H1 (cell line): ENCODE data around the gene PPIL6. TPM values are rescaled to one million over a fixed set of nuclear protein-coding genes. Genes with fewer than 3 reads are reported as not detected.

Experiments used
- CTCF ChIA-PET: fragments of 300-600 bp; sonication (Branson Sonifier 250); formaldehyde crosslinking; loops from one replicate; lab custom pipeline; 2021; ENCODE audit not compliant: partially characterized antibody; lab: Charles Lee
- POLR2A ChIA-PET: fragments of 300-600 bp; sonication (Branson Sonifier 250); formaldehyde crosslinking; loops from one replicate; lab custom pipeline; 2021; ENCODE audit warnings: inconsistent platforms; ENCODE audit not compliant: partially characterized antibody; lab: Charles Lee
- DNase-seq, 2 experiments: peaks; one replicate each; pipeline versions ENCODE4 v3.0.0 to v3.0.0-alpha.2; 2010 to 2022; ENCODE audit warnings: low spot score in 2 of 2, low read depth in 1 of 2, mixed read lengths in 1 of 2
- FAIRE-seq: peaks from 2 replicates; lab custom pipeline; 2011; peaks lifted over from hg19 to GRCh38; lab: Jason Lieb, UNC
- H2AFZ ChIP-seq: 2 replicates; pipeline ENCODE4 v1.8.1; 2012; ENCODE audit warnings: low read length, inconsistent platforms
- H2AK5ac ChIP-seq: 2 replicates; pipeline ENCODE4 v1.6.1; 2013; ENCODE audit warnings: low read depth, low read length
- H2BK120ac ChIP-seq: replicated peaks from 2 replicates; pipeline ENCODE3; 2013; ENCODE audit warnings: low read depth, low read length, inconsistent platforms
- H2BK12ac ChIP-seq: 2 replicates; pipeline ENCODE4 v1.6.1; 2013; ENCODE audit warnings: low read depth, low read length
- H2BK15ac ChIP-seq: 2 replicates; pipeline ENCODE4 v1.6.1; 2013; ENCODE audit warnings: low read length
- H2BK20ac ChIP-seq: 2 replicates; pipeline ENCODE4 v1.6.1; 2013; ENCODE audit warnings: low read length
- H2BK5ac ChIP-seq: 2 replicates; pipeline ENCODE4 v1.6.1; 2013; ENCODE audit warnings: low read depth, low read length
- H3K14ac ChIP-seq: 2 replicates; pipeline ENCODE4 v1.6.1; 2013; ENCODE audit warnings: inconsistent platforms; ENCODE audit not compliant: insufficient read length
- H3K18ac ChIP-seq: 2 replicates; pipeline ENCODE4 v1.6.1; 2013; ENCODE audit warnings: low read length; ENCODE audit errors: extremely low read depth
- H3K23ac ChIP-seq: 2 replicates; pipeline ENCODE4 v1.6.1; 2013; ENCODE audit warnings: inconsistent platforms; ENCODE audit not compliant: insufficient read length
- H3K23me2 ChIP-seq: 2 replicates; pipeline ENCODE4 v1.6.1; 2013; ENCODE audit warnings: low read depth, low read length
- H3K27ac ChIP-seq: 2 replicates; pipeline ENCODE4 v1.6.1; 2011; ENCODE audit warnings: low read depth, low read length, inconsistent platforms
- H3K27me3 ChIP-seq, 4 experiments: replicated peaks in 1 of 4; 1 replicate in 1 of 4; 2 replicates in 3 of 4; pipeline versions ENCODE4 v1.6.1 to v1.8.1; 2011 to 2013; ENCODE audit warnings: low read length in 3 of 4, mild to moderate bottlenecking in 3 of 4, inconsistent platforms in 2 of 4, mixed read lengths in 2 of 4, moderate library complexity in 1 of 4; ENCODE audit not compliant: control insufficient read depth in 3 of 4, insufficient read depth in 3 of 4; ENCODE audit errors: extremely low read depth in 1 of 4
- H3K36me3 ChIP-seq, 4 experiments: 2 replicates each; pipeline versions ENCODE4 v1.6.1 to v1.8.1; 2011 to 2013; ENCODE audit warnings: mild to moderate bottlenecking in 4 of 4, low read length in 3 of 4, moderate library complexity in 2 of 4, control low read depth in 1 of 4, inconsistent platforms in 1 of 4; ENCODE audit not compliant: insufficient read depth in 4 of 4, control insufficient read depth in 2 of 4
- H3K4ac ChIP-seq: replicated peaks from 2 replicates; pipeline ENCODE3; 2013; ENCODE audit warnings: low read length, low read depth, mixed read lengths, inconsistent platforms; ENCODE audit not compliant: insufficient read length
- H3K4me1 ChIP-seq, 4 experiments: replicated peaks in 1 of 4; 1 replicate in 1 of 4; 2 replicates in 3 of 4; pipeline versions ENCODE4 v1.6.1 to v1.8.1; 2011 to 2013; ENCODE audit warnings: low read length in 3 of 4, inconsistent platforms in 2 of 4, mixed read lengths in 1 of 4; ENCODE audit not compliant: insufficient read depth in 4 of 4, control insufficient read depth in 3 of 4
- H3K4me2 ChIP-seq, 2 experiments: 2 replicates each; pipeline versions ENCODE4 v1.6.1 to v1.8.1; 2011 to 2013; ENCODE audit warnings: low read depth in 2 of 2, low read length in 2 of 2, control low read depth in 1 of 2, inconsistent platforms in 1 of 2, mild to moderate bottlenecking in 1 of 2; ENCODE audit not compliant: insufficient read depth in 1 of 2
- H3K4me3 ChIP-seq, 4 experiments: fragments of 200-600, 300-600 bp in 1 of 4; sonication (generic), shearing (Covaris generic), sonication (Bioruptor Twin) in 1 of 4; 2 replicates each; pipeline versions ENCODE4 v1.5.1 to v1.8.1; 2011 to 2016; ENCODE audit warnings: low read length in 4 of 4, low read depth in 3 of 4, control low read depth in 2 of 4, inconsistent platforms in 2 of 4, mild to moderate bottlenecking in 2 of 4, mixed read lengths in 1 of 4, moderate library complexity in 1 of 4; ENCODE audit not compliant: insufficient read depth in 2 of 4; ENCODE audit errors: extremely low read depth in 1 of 4
- H3K56ac ChIP-seq: replicated peaks from 2 replicates; pipeline ENCODE3; 2013; ENCODE audit warnings: low read depth, mild to moderate bottlenecking, mixed read lengths, low read length, inconsistent platforms; ENCODE audit not compliant: insufficient read length
- H3K79me1 ChIP-seq: 2 replicates; pipeline ENCODE4 v1.6.1; 2013; ENCODE audit warnings: low read depth, low read length, control low read depth
- H3K79me2 ChIP-seq, 2 experiments: 2 replicates each; pipeline versions ENCODE4 v1.6.1 to v1.8.1; 2012 to 2013; ENCODE audit warnings: low read length in 2 of 2, mild to moderate bottlenecking in 2 of 2, inconsistent platforms in 1 of 2; ENCODE audit not compliant: insufficient read depth in 2 of 2, control insufficient read depth in 1 of 2
- H3K9ac ChIP-seq, 4 experiments: replicated peaks in 1 of 4; 1 replicate in 1 of 4; 2 replicates in 3 of 4; pipeline versions ENCODE4 v1.6.1 to v1.8.1; 2011 to 2013; ENCODE audit warnings: low read depth in 3 of 4, low read length in 3 of 4, control low read depth in 2 of 4, mild to moderate bottlenecking in 2 of 4, moderate library complexity in 2 of 4, inconsistent platforms in 1 of 4; ENCODE audit errors: extremely low read depth in 1 of 4
- H3K9me3 ChIP-seq, 2 experiments: 2 replicates each; pipeline versions ENCODE4 v1.6.1 to v1.8.1; 2012 to 2013; ENCODE audit warnings: mild to moderate bottlenecking in 2 of 2, moderate library complexity in 2 of 2, control low read depth in 1 of 2, inconsistent platforms in 1 of 2, low read depth in 1 of 2, low read length in 1 of 2, mixed read lengths in 1 of 2; ENCODE audit not compliant: insufficient read depth in 2 of 2
- H4K20me1 ChIP-seq, 2 experiments: replicated peaks in 1 of 2; 2 replicates each; pipeline versions ENCODE3 to v1.8.1; 2011 to 2013; ENCODE audit warnings: inconsistent platforms in 2 of 2, low read length in 2 of 2, mild to moderate bottlenecking in 1 of 2; ENCODE audit not compliant: insufficient read depth in 2 of 2, control insufficient read depth in 1 of 2
- H4K5ac ChIP-seq: 2 replicates; pipeline ENCODE4 v1.6.1; 2013; ENCODE audit warnings: low read length, low read depth, mixed read lengths, inconsistent platforms; ENCODE audit not compliant: insufficient read length
- H4K8ac ChIP-seq: 2 replicates; pipeline ENCODE4 v1.8.0; 2013; ENCODE audit warnings: mild to moderate bottlenecking, moderate library complexity, low read length, inconsistent platforms; ENCODE audit not compliant: insufficient read depth; ENCODE audit errors: extremely low read depth
- H4K91ac ChIP-seq: replicated peaks from 2 replicates; pipeline ENCODE3; 2013; ENCODE audit warnings: low read length, mixed read lengths, inconsistent platforms; ENCODE audit not compliant: insufficient read length
- GABPA ChIP-seq: IDR thresholded peaks from 2 replicates; pipeline ENCODE4 v1.6.1; 2011; ENCODE audit warnings: mild to moderate bottlenecking, low read length, moderate library complexity, borderline replicate concordance; ENCODE audit not compliant: insufficient read depth
- KDM5A ChIP-seq: fragments of 200-600 bp; IDR thresholded peaks from 2 replicates; pipeline ENCODE4 v1.7.1; 2012; ENCODE audit warnings: mild to moderate bottlenecking, low read length, inconsistent platforms, mixed read lengths
- RAD21 ChIP-seq, 2 experiments: IDR thresholded peaks in 1 of 2; conservative IDR thresholded peaks in 1 of 2; 2 replicates each; pipeline ENCODE4 v1.6.1; 2011; ENCODE audit warnings: low read depth in 2 of 2, low read length in 2 of 2, improper control_type of control experiment in 1 of 2, inconsistent platforms in 1 of 2, mild to moderate bottlenecking in 1 of 2, moderate library complexity in 1 of 2
- SIRT6 ChIP-seq: IDR thresholded peaks from one replicate; pipeline ENCODE4 v1.7.1; 2012; ENCODE audit warnings: low read length, inconsistent platforms
- SP2 ChIP-seq: IDR thresholded peaks from 2 replicates; pipeline ENCODE4 v1.6.1; 2012; ENCODE audit warnings: mild to moderate bottlenecking, low read length, inconsistent platforms
- WGBS, 2 experiments: shearing (Covaris generic) in 1 of 2; methylation state at CpG; one replicate each; pipeline versions ENCODE4 v1.1.6 to v1.1.7; 2013 to 2015; ENCODE audit warnings: low lambda C conversion rate in 2 of 2, mixed read lengths in 2 of 2, inconsistent platforms in 1 of 2, low coverage in 1 of 2, missing lambda C conversion rate in 1 of 2; ENCODE audit not compliant: insufficient replicate concordance in 2 of 2, insufficient coverage in 1 of 2, insufficient read length in 1 of 2; ENCODE audit errors: extremely low coverage in 1 of 2, missing lambda C conversion rate in 1 of 2; 5-methylcytosine and 5-hydroxymethylcytosine counted together
- polyA plus RNA-seq, 7 experiments: library from polyadenylated mRNA; depleted of rRNA in 3 of 7; stranded (reverse) in 5 of 7; unstranded in 2 of 7; fragments of >200 nt in 5 of 7; fragments of 200-250 nt in 2 of 7; gene quantifications; 1 replicate in 5 of 7; 2 replicates in 1 of 7; 4 replicates in 1 of 7; pipeline versions ENCODE4 v1.2.1 to v1.2.3, GENCODE V29; 2011 to 2013; ENCODE audit warnings: missing spikeins in 2 of 7, mixed read lengths in 2 of 7
- total RNA-seq: library from RNA; stranded (reverse); fragmentation: NEBNext Ultra II Directional; extraction: Animal tissue kit (Norgen Biotek cat#: 25700); gene quantifications from 2 replicates; pipeline ENCODE4 v1.2.1, GENCODE V29; 2021
- TF ChIP-seq, protein P1 (sequence below): IDR thresholded peaks from 2 replicates; pipeline ENCODE4 v1.6.1; 2011; ENCODE audit warnings: low read length, improper control_type of control experiment

PPIL6 gene
- total and polyA plus RNA-seq, 2 of the 8 experiments (the other 6 are each of a cell fraction or from before 2014, with no cell fraction given), result 0.42 to 1.3 TPM

DNA sequence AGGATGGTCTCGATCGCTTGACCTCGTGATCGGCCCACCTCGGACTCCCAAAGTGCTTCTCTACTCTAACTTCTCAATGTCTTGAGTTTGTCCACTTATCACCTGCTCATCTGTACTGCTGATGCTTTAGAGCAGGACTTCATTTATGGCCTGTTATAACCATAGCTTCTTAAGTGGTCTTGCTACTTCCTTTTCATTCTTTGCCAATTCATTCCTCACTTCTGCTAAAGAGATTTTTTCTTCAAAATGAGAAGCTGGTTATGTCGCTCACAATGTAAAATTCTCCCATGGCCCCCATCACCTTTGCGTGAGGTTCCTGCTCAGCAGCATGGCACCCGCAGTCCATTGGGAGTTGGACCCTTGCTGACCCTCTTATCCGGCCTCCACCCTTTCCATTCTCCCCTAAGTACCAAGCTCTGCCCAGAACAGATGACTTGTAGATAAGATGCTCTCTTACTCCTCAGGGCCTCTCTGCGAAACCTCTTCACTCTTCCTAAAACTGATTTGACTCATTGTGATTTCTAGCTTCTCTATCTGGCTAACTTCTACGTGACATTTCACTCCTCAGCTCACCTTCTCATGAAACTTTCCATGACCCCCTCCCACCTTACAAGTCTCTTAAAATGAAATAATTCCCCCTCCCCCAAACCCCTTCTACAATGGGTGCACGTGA, 44.2 kb downstream of the PPIL6 start:
- WGBS, 2 experiments, result 95% methylated on average over 12 of the region's 12 CpGs; no CpG with 5 or more reads in 1 of the 2 experiments
- no peak overlapping the region for H3K14ac ChIP-seq
- TF ChIP-seq GABPA, result no peak
- no peak for TF ChIP-seq SIRT6
- TF ChIP-seq RAD21 (IDR thresholded peaks at IDR 0.05 in 1 of 2, conservative IDR thresholded peaks at IDR 0.05 in 1 of 2; ENCODE audit: low read depth in 2 of 2, low read length in 2 of 2), result no peak
- TF ChIP-seq SP2, result no peak
- TF ChIP-seq, protein P1, sequence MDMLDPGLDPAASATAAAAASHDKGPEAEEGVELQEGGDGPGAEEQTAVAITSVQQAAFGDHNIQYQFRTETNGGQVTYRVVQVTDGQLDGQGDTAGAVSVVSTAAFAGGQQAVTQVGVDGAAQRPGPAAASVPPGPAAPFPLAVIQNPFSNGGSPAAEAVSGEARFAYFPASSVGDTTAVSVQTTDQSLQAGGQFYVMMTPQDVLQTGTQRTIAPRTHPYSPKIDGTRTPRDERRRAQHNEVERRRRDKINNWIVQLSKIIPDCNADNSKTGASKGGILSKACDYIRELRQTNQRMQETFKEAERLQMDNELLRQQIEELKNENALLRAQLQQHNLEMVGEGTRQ, result no peak
- no peak for TF ChIP-seq KDM5A

More for the DNA sequence above, 44.2 kb downstream of the PPIL6 start:
- no peak overlapping the region for H3K18ac ChIP-seq
- H3K56ac ChIP-seq, result no peak overlapping the region
- H2BK15ac ChIP-seq, result no peak overlapping the region
- no peak overlapping the region for H3K4me3 ChIP-seq
- H3K23ac ChIP-seq, result no peak overlapping the region
- H3K79me1 ChIP-seq, result no peaks in the 10 kb centered on the region
- no peak overlapping the region for H4K8ac ChIP-seq
- no peak overlapping the region for H2BK5ac ChIP-seq
- H4K5ac ChIP-seq, result no peak overlapping the region
- H3K23me2 ChIP-seq, result no peaks in the 10 kb centered on the region
- H2BK12ac ChIP-seq, result no peak overlapping the region
- no peaks in the 10 kb centered on the region for H4K20me1 ChIP-seq
- ChIA-PET POLR2A (interaction anchor here (0.8 to 1.3 kb wide), 3 partner anchors 9 to 15 kb away, joined by 3 to 4 read pairs (median 3); partner anchors contain the start of gene CD164), CTCF (interaction anchor here (0.6 to 6.1 kb wide), 18 partner anchors 9 to 863 kb away, joined by 3 to 62 read pairs (median 3); partner anchors contain the start of gene CD164)
- H2AK5ac ChIP-seq, result no peak overlapping the region
- H2AFZ ChIP-seq, result no peak overlapping the region
- no peak overlapping the region for H2BK20ac ChIP-seq
- H3K9ac ChIP-seq, result no peak overlapping the region
- no peaks in the 10 kb centered on the region for H3K27me3 ChIP-seq
- H3K4ac ChIP-seq, result no peak overlapping the region
- H3K4me1 ChIP-seq, result no peaks in the 10 kb centered on the region
- no peak overlapping the region for H3K27ac ChIP-seq
- no peak overlapping the region for H2BK120ac ChIP-seq
- no peaks in the 10 kb centered on the region for H3K9me3 ChIP-seq
- no peak overlapping the region for H4K91ac ChIP-seq
- no peak for FAIRE-seq
- no peak overlapping the region for H3K4me2 ChIP-seq
- H3K36me3 ChIP-seq, result no peaks in the 10 kb centered on the region
- H3K79me2 ChIP-seq, result no peaks in the 10 kb centered on the region
- DNase-seq, result no peak
